Measurements from ENCODE around the gene MSL1. TPM values are rescaled to one million over a fixed set of nuclear protein-coding genes. Genes with fewer than 3 reads are reported as not detected.

The MSL1 gene
- total and polyA plus RNA-seq, 10 donors, result 52.6 to 154 (median 120) TPM

- H3K36me3 ChIP-seq, result peaks cover 3 to 79% (median 44%) of the 10 kb centered on the region in 6 donors
- peaks cover 4 to 24% (median 19%) of the 10 kb centered on the region in 6 donors for H3K4me1 ChIP-seq
- intact Hi-C loops (cut with DNase I; ENCODE audit: low total_unique reads), result no loop called here
- DNase-seq, result no peak
- H3K27me3 ChIP-seq (replicated peaks in 1 of 7), result peaks cover 0 to 15% (median 6%) of the 10 kb centered on the region in 7 donors
- no peaks in the 10 kb centered on the region for H3K9me3 ChIP-seq
- TF ChIP-seq POLR2AphosphoS5 (IDR thresholded peaks at IDR 0.05) (no peak), CTCF (IDR thresholded peaks at IDR 0.05 in 8 of 11, conservative IDR thresholded peaks at IDR 0.05 in 3 of 11) (no peak), POLR2A (IDR thresholded peaks at IDR 0.05) (no peak)
- no peak overlapping the region for H3K27ac ChIP-seq
- no peak overlapping the region for H3K4me3 ChIP-seq
- WGBS, 5 donors, result 92 to 100% (median 94%) methylated on average over 1 of the region's 1 CpG
Measured at GRCh38 chr17:40174514-40174913, 52.7 kb downstream of the MSL1 start.

- no peak overlapping the region for H3K4me3 ChIP-seq
- TF ChIP-seq POLR2A (IDR thresholded peaks at IDR 0.05), result no peak
- TF ChIP-seq CTCF (IDR thresholded peaks at IDR 0.05 in 8 of 11, conservative IDR thresholded peaks at IDR 0.05 in 3 of 11), result no peak
- no peak for TF ChIP-seq POLR2AphosphoS5 (IDR thresholded peaks at IDR 0.05)
- H3K4me1 ChIP-seq, result peaks cover 4 to 24% (median 20%) of the 10 kb centered on the region in 6 donors
- H3K9me3 ChIP-seq, result no peaks in the 10 kb centered on the region
- peaks cover 0 to 15% (median 6%) of the 10 kb centered on the region in 7 donors for H3K27me3 ChIP-seq (replicated peaks in 1 of 7)
- 92 to 97% (median 94%) methylated on average over 7 of the region's 7 CpGs for WGBS, 5 donors
- no peak overlapping the region for H3K27ac ChIP-seq
- DNase-seq, result no peak
- intact Hi-C loops (cut with DNase I; ENCODE audit: low total_unique reads), result no loop called here
- H3K36me3 ChIP-seq, result peaks cover under 1 to 65% (median 28%) of the 10 kb centered on the region in 6 donors
Measured at GRCh38 chr17:40175928-40176753, 54.4 kb downstream of the MSL1 start.

GRCh38 chr17:40176754-40177110 is 55.0 kb downstream of the MSL1 start:
- Histone ChIP-seq H3K4me1 (peaks cover 4 to 24% (median 20%) of the 10 kb centered on the region in 6 donors), H3K27me3 (replicated peaks in 1 of 7) (peaks cover 0 to 15% (median 6%) of the 10 kb centered on the region in 7 donors), H3K27ac (no peak overlapping the region), H3K4me3 (peak overlapping the region in 2 of 8 donors; percentile 61 to 72), H3K36me3 (peaks cover 0 to 65% (median 22%) of the 10 kb centered on the region in 6 donors), H3K9me3 (no peaks in the 10 kb centered on the region)
- intact Hi-C loops (cut with DNase I; ENCODE audit: low total_unique reads), result no loop called here
- DNase-seq, result no peak
- TF ChIP-seq POLR2A (IDR thresholded peaks at IDR 0.05) (no peak), POLR2AphosphoS5 (IDR thresholded peaks at IDR 0.05) (no peak), CTCF (IDR thresholded peaks at IDR 0.05 in 8 of 11, conservative IDR thresholded peaks at IDR 0.05 in 3 of 11) (no peak)
- WGBS, 5 donors, result 74 to 92% (median 82%) methylated on average over 2 of the region's 2 CpGs

- H3K27ac ChIP-seq, result no peak within 1 kb of the TSS
- TF ChIP-seq POLR2A (IDR thresholded peaks at IDR 0.05), result no peak
- peak in 1 of 11 experiments; percentile 16 for TF ChIP-seq CTCF (IDR thresholded peaks at IDR 0.05 in 8 of 11, conservative IDR thresholded peaks at IDR 0.05 in 3 of 11)
- TF ChIP-seq POLR2AphosphoS5 (IDR thresholded peaks at IDR 0.05), result peak; percentile 13 to 65 (median 45)
- H3K36me3 ChIP-seq, result peaks cover 0 to 59% (median 19%) of the 10 kb centered on the region in 6 donors
- H3K4me3 ChIP-seq, result peak within 1 kb of the TSS; percentile 31 to 72 (median 49)
- WGBS, 5 donors, result 0 to 1% (median 0%) methylated on average over 30 to 57 of the region's 57 CpGs
- H3K9me3 ChIP-seq, result no peaks in the 10 kb centered on the region
- H3K4me1 ChIP-seq, result peaks cover 4 to 24% (median 20%) of the 10 kb centered on the region in 6 donors
- peak; percentile 93 for DNase-seq
- peaks cover 0 to 15% (median 6%) of the 10 kb centered on the region in 7 donors for H3K27me3 ChIP-seq (replicated peaks in 1 of 7)
- intact Hi-C loops (cut with DNase I; ENCODE audit: low total_unique reads), result no loop called here
Measured at GRCh38 chr17:40177275-40177874, 55.6 kb downstream of the MSL1 start, which contains the start of gene RAPGEFL1. TSS of gene RAPGEFL1 (plus strand) at chr17:40177470. CDS start at chr17:40177862, 392 bp downstream.
